ENCODE measurements around the gene IL7R.

Gene IL7R

GRCh38 chr5:35816881-35817521 is 39.7 kb upstream of the IL7R start:
- no peak for DNase-seq (ENCODE audit: low spot score)
- in situ Hi-C loops (cut with MboI; ENCODE audit: low sequenced_read_pairs, unreplicated experiment) = no loop called here
- TF ChIP-seq CTCF (IDR thresholded peaks at IDR 0.05; ENCODE audit: borderline replicate concordance, control extremely low read depth, extremely low read depth, insufficient read depth, missing control alignments) = no peak

GRCh38 chr5:35819026-35819425 is 37.7 kb upstream of the IL7R start:
- no peak for TF ChIP-seq CTCF (IDR thresholded peaks at IDR 0.05; ENCODE audit: borderline replicate concordance, control extremely low read depth, extremely low read depth, insufficient read depth, missing control alignments)
- no peak for DNase-seq (ENCODE audit: low spot score)
- in situ Hi-C loops (cut with MboI; ENCODE audit: low sequenced_read_pairs, unreplicated experiment) = no loop called here

GRCh38 chr5:35819668-35820067 is 37.0 kb upstream of the IL7R start:
- DNase-seq (ENCODE audit: low spot score) = no peak
- no peak for TF ChIP-seq CTCF (IDR thresholded peaks at IDR 0.05; ENCODE audit: borderline replicate concordance, control extremely low read depth, extremely low read depth, insufficient read depth, missing control alignments)
- in situ Hi-C loops (cut with MboI; ENCODE audit: low sequenced_read_pairs, unreplicated experiment) = no loop called here

- no peak for TF ChIP-seq CTCF (IDR thresholded peaks at IDR 0.05; ENCODE audit: borderline replicate concordance, control extremely low read depth, extremely low read depth, insufficient read depth, missing control alignments)
- DNase-seq (ENCODE audit: low spot score) = no peak
- in situ Hi-C loops (cut with MboI; ENCODE audit: low sequenced_read_pairs, unreplicated experiment) = no loop called here
These were observed 36.0 kb upstream of the IL7R start for GRCh38 chr5:35820735-35821134.

- no peak for DNase-seq (ENCODE audit: low spot score)
- in situ Hi-C loops (cut with MboI; ENCODE audit: low sequenced_read_pairs, unreplicated experiment) = no loop called here
- TF ChIP-seq CTCF (IDR thresholded peaks at IDR 0.05; ENCODE audit: borderline replicate concordance, control extremely low read depth, extremely low read depth, insufficient read depth, missing control alignments) = no peak
These were observed 35.2 kb upstream of the IL7R start for GRCh38 chr5:35821513-35821912.

- DNase-seq (ENCODE audit: low spot score) = no peak
- no peak for TF ChIP-seq CTCF (IDR thresholded peaks at IDR 0.05; ENCODE audit: borderline replicate concordance, control extremely low read depth, extremely low read depth, insufficient read depth, missing control alignments)
- in situ Hi-C loops (cut with MboI; ENCODE audit: low sequenced_read_pairs, unreplicated experiment) = no loop called here
These were observed 34.2 kb upstream of the IL7R start for GRCh38 chr5:35822511-35822910.

All from GM13976 (cell line).